ENCODE measurements around the gene GPR141. TPM values are rescaled to one million over a fixed set of nuclear protein-coding genes. Genes with fewer than 3 reads are reported as not detected.

The GPR141 gene
- total RNA-seq, 1 experiment from 2014 or later: 1.8 TPM

GRCh38 chr7:37728747-37729146, 45.2 kb downstream of the GPR141 start:
- TF ChIP-seq E2F4 (CRISPR knock-in tag; IDR thresholded peaks at IDR 0.05; ENCODE audit: borderline replicate concordance, low read depth) (no peak), ZNF121 (CRISPR knock-in tag; IDR thresholded peaks at IDR 0.05) (no peak), USF2 (CRISPR knock-in tag; IDR thresholded peaks at IDR 0.05) (no peak), NR3C1 (CRISPR knock-in tag; conservative IDR thresholded peaks at IDR 0.05; ENCODE audit: low read depth) (no peak), NFE2L1 (CRISPR knock-in tag; IDR thresholded peaks at IDR 0.05) (no peak), OVOL2 (CRISPR knock-in tag; IDR thresholded peaks at IDR 0.05; ENCODE audit: borderline replicate concordance) (no peak), ATF6 (CRISPR knock-in tag; IDR thresholded peaks at IDR 0.05) (no peak), ZBTB21 (CRISPR knock-in tag; IDR thresholded peaks at IDR 0.05; ENCODE audit: borderline replicate concordance) (no peak), CBFB (CRISPR knock-in tag; IDR thresholded peaks at IDR 0.05; ENCODE audit: low read depth) (no peak), ARID4B (CRISPR knock-in tag; IDR thresholded peaks at IDR 0.05; ENCODE audit: borderline replicate concordance) (no peak), ZNF671 (CRISPR knock-in tag; IDR thresholded peaks at IDR 0.05) (no peak), ATF2 (CRISPR knock-in tag; IDR thresholded peaks at IDR 0.05; ENCODE audit: borderline replicate concordance, low read depth) (no peak), NR1H2 (CRISPR knock-in tag; IDR thresholded peaks at IDR 0.05) (no peak), MLX (CRISPR knock-in tag; IDR thresholded peaks at IDR 0.05) (no peak), HMGA2 (CRISPR knock-in tag; IDR thresholded peaks at IDR 0.05) (no peak), RORB (CRISPR knock-in tag; IDR thresholded peaks at IDR 0.05) (no peak), ATF1 (CRISPR knock-in tag; IDR thresholded peaks at IDR 0.05) (no peak), ATF3 (CRISPR knock-in tag; conservative IDR thresholded peaks at IDR 0.05) (no peak), CREB1 (CRISPR knock-in tag; IDR thresholded peaks at IDR 0.05) (no peak), ZNF317 (CRISPR knock-in tag; IDR thresholded peaks at IDR 0.05; ENCODE audit: borderline replicate concordance, low read depth) (no peak)
- H3K4me1 Mint-ChIP-seq: no peaks in the 10 kb centered on the region
- H3K9me3 Mint-ChIP-seq: no peaks in the 10 kb centered on the region
- peak overlapping the region; percentile 1; the same call in 1 of the 2 replicates for H3K27ac Mint-ChIP-seq
- POLR2A ChIA-PET: interaction anchor here (0.6 kb wide), 1 partner anchor 43 kb away, joined by 5 read pairs; no protein-coding TSS in a partner anchor
- H3K36me3 Mint-ChIP-seq: no peaks in the 10 kb centered on the region
- CTCF ChIA-PET: no interaction called here
- no peaks in the 10 kb centered on the region for H3K27me3 Mint-ChIP-seq (ENCODE audit: low read depth)
- no peak overlapping the region for H3K4me3 Mint-ChIP-seq
- ATAC-seq: no peak
- DNase-seq (ENCODE audit: low spot score): no peak

Data from WTC11 (cell line).